Stimulated activated CD4-positive, alpha-beta T cell treated with anti-CD3 and anti-CD28 coated beads, Interleukin-4, amount 100 ng/mL, for 24 hours (primary cell): ENCODE measurements around the gene AVEN.

Experiments
- DNase-seq: peaks from one replicate; pipeline ENCODE4 v3.0.0-alpha.2; 2020

AVEN gene

GRCh38 chr15:33910741-33911140, 128.3 kb downstream of the AVEN start:
- DNase-seq, result no peak

- DNase-seq, result no peak
These were observed 130.6 kb downstream of the AVEN start for GRCh38 chr15:33908406-33908805.

GRCh38 chr15:33907326-33907725, 131.7 kb downstream of the AVEN start:
- DNase-seq, result no peak

GRCh38 chr15:33903661-33904060, 135.3 kb downstream of the AVEN start:
- DNase-seq, result no peak

GRCh38 chr15:33902043-33902442, 137.0 kb downstream of the AVEN start:
- DNase-seq, result no peak

- DNase-seq, result no peak
These were observed 144.8 kb downstream of the AVEN start for GRCh38 chr15:33894193-33894592.

GRCh38 chr15:33888176-33888575, 150.8 kb downstream of the AVEN start:
- no peak for DNase-seq

GRCh38 chr15:33882921-33883320, 156.1 kb downstream of the AVEN start:
- no peak for DNase-seq

- DNase-seq, result no peak
These were observed 164.8 kb downstream of the AVEN start for GRCh38 chr15:33874156-33874555.

- DNase-seq, result no peak
These were observed 166.4 kb downstream of the AVEN start for GRCh38 chr15:33872416-33873106.

GRCh38 chr15:33871980-33872379, 167.0 kb downstream of the AVEN start:
- no peak for DNase-seq

- no peak for DNase-seq
These were observed 172.8 kb downstream of the AVEN start for GRCh38 chr15:33866101-33866737.

- DNase-seq, result no peak
These were observed 173.6 kb downstream of the AVEN start for GRCh38 chr15:33865416-33865815.

- no peak for DNase-seq
These were observed 174.5 kb downstream of the AVEN start for GRCh38 chr15:33864360-33865075.

GRCh38 chr15:33860754-33861153, 178.2 kb downstream of the AVEN start:
- DNase-seq, result no peak

GRCh38 chr15:33859992-33860545, 178.9 kb downstream of the AVEN start:
- no peak for DNase-seq

- DNase-seq, result no peak
These were observed 180.2 kb downstream of the AVEN start for GRCh38 chr15:33858836-33859235.

GRCh38 chr15:33857726-33858125, 181.3 kb downstream of the AVEN start:
- no peak for DNase-seq

- DNase-seq, result no peak
These were observed 186.4 kb downstream of the AVEN start for GRCh38 chr15:33852570-33852969.

- DNase-seq, result no peak
These were observed 186.9 kb downstream of the AVEN start for GRCh38 chr15:33852094-33852493.

GRCh38 chr15:33851079-33851478, 187.9 kb downstream of the AVEN start:
- no peak for DNase-seq

GRCh38 chr15:33848011-33848410, 191.0 kb downstream of the AVEN start:
- DNase-seq, result no peak

- no peak for DNase-seq
These were observed 192.1 kb downstream of the AVEN start for GRCh38 chr15:33846862-33847261.

GRCh38 chr15:33846142-33846541, 192.9 kb downstream of the AVEN start:
- no peak for DNase-seq
